K562 (cell line): ENCODE data around the gene CD226. TPM values are rescaled to one million over a fixed set of nuclear protein-coding genes. Genes with fewer than 3 reads are reported as not detected.

Experiments used
- ATAC-seq: fragments of 200-7000 bp; cut with Tn5 transposase; 3 replicates; pipeline ENCODE4 v1.9.1; 2020; ENCODE audit warnings: moderate library complexity
- BruUV-seq: library from RNA; stranded (reverse); fragments of 400-500 nt; replicated peaks from 2 replicates; lab custom pipeline; 2021; lab: Mats Ljungman, UMichigan
- CTCF ChIA-PET: fragments of 300-600 bp; formaldehyde crosslinking; extraction: SDS; loops from one replicate; lab custom pipeline; 2021; ENCODE audit warnings: low intra/inter-chr PET ratio; lab: Yijun Ruan, JAX
- POLR2A ChIA-PET: fragments of 300-600, 350-650 bp; sonication (Branson Sonifier 250); formaldehyde crosslinking; extraction: SDS; loops from one replicate; lab custom pipeline; 2021; ENCODE audit warnings: antibody characterized with exemption, inconsistent platforms; lab: Yijun Ruan, JAX
- DNase-seq, 4 experiments: peaks; one replicate each; pipeline versions ENCODE4 v3.0.0 to v3.0.0-alpha.2; 2011 to 2018; ENCODE audit warnings: low spot score in 3 of 4, mixed read lengths in 3 of 4; ENCODE audit errors: extremely low read depth in 1 of 4
- FAIRE-seq: peaks from 2 replicates; lab custom pipeline; 2011; peaks lifted over from hg19 to GRCh38; lab: Jason Lieb, UNC
- H2AFZ ChIP-seq: 2 replicates; pipeline ENCODE4 v1.6.0; 2011; ENCODE audit warnings: low read depth, low read length, control low read depth, inconsistent platforms
- H3K27ac ChIP-seq: fragments of 200-600 bp; 3 replicates; pipeline ENCODE4 v1.8.0; 2011; ENCODE audit warnings: low read depth, mild to moderate bottlenecking, control low read depth, inconsistent platforms, low read length, moderate library complexity, mixed read lengths; ENCODE audit errors: extremely low read depth
- H3K27me3 ChIP-seq, 2 experiments: fragments of 300-600 bp in 1 of 2; 2 replicates in 1 of 2; 3 replicates in 1 of 2; pipeline versions ENCODE4 v1.6.0 to v1.8.0; 2011; ENCODE audit warnings: inconsistent platforms in 2 of 2, low read length in 2 of 2, mild to moderate bottlenecking in 1 of 2, mixed read lengths in 1 of 2, moderate library complexity in 1 of 2; ENCODE audit not compliant: control insufficient read depth in 2 of 2, insufficient read depth in 2 of 2
- H3K36me3 ChIP-seq: fragments of 300-600 bp; 3 replicates; pipeline ENCODE4 v1.8.0; 2011; ENCODE audit warnings: mild to moderate bottlenecking, low read length, inconsistent platforms; ENCODE audit not compliant: control insufficient read depth, insufficient read depth
- H3K4me1 ChIP-seq, 2 experiments: fragments of 200-600 bp in 1 of 2; replicated peaks in 1 of 2; 2 replicates in 1 of 2; 3 replicates in 1 of 2; pipeline versions ENCODE4 v1.5.1 to v1.8.0; 2011; ENCODE audit warnings: inconsistent platforms in 2 of 2, low read length in 2 of 2, mild to moderate bottlenecking in 1 of 2, mixed read lengths in 1 of 2, moderate library complexity in 1 of 2; ENCODE audit not compliant: control insufficient read depth in 2 of 2, insufficient read depth in 2 of 2
- H3K4me2 ChIP-seq: 2 replicates; pipeline ENCODE4 v1.6.1; 2011; ENCODE audit warnings: low read length, control low read depth, inconsistent platforms, mixed read lengths; ENCODE audit not compliant: insufficient read depth
- H3K4me3 ChIP-seq: fragments of 200-600 bp; sonication (generic), shearing (Covaris generic); 2 replicates; pipeline ENCODE4 v1.5.1; 2016; ENCODE audit warnings: control low read depth, inconsistent platforms
- H3K79me2 ChIP-seq: fragments of 200-600 bp; 3 replicates; pipeline ENCODE4 v1.8.0; 2011; ENCODE audit warnings: low read length, inconsistent platforms; ENCODE audit not compliant: control insufficient read depth, insufficient read depth
- H3K9ac ChIP-seq, 2 experiments: 2 replicates each; pipeline versions ENCODE4 v1.6.0 to v1.6.1; 2011; ENCODE audit warnings: low read depth in 2 of 2, low read length in 2 of 2, control low read depth in 1 of 2, inconsistent platforms in 1 of 2, mild to moderate bottlenecking in 1 of 2, mixed read lengths in 1 of 2; ENCODE audit not compliant: insufficient read depth in 1 of 2
- H3K9me1 ChIP-seq: one replicate; pipeline ENCODE4 v1.6.0; 2011; ENCODE audit warnings: inconsistent platforms, mild to moderate bottlenecking, low read length, moderate library complexity; ENCODE audit not compliant: control insufficient read depth, insufficient read depth
- H3K9me3 ChIP-seq: replicated peaks from 2 replicates; pipeline ENCODE4 v1.5.1; 2011; ENCODE audit warnings: low read depth, low read length, inconsistent platforms; ENCODE audit not compliant: control insufficient read depth, insufficient read depth
- H4K20me1 ChIP-seq: replicated peaks from 2 replicates; pipeline ENCODE4 v1.6.1; 2011; ENCODE audit warnings: low read length, inconsistent platforms, mixed read lengths; ENCODE audit not compliant: control insufficient read depth, insufficient read depth
- CAMTA2 ChIP-seq: fragments of 250-450 bp; sonication (Bioruptor Pico); conservative IDR thresholded peaks from 2 replicates; pipeline ENCODE4 v1.5.1; 2022
- CTBP1 ChIP-seq: fragments of 450-650 bp; IDR thresholded peaks from 2 replicates; pipeline ENCODE4 v1.6.1; 2016; ENCODE audit warnings: borderline replicate concordance
- FOS ChIP-seq: IDR thresholded peaks from 3 replicates; pipeline ENCODE4 v1.6.1; 2011; ENCODE audit not compliant: insufficient read length; ENCODE audit errors: extremely low read depth
- MLLT1 ChIP-seq, 2 experiments: fragments of 450-650 bp; IDR thresholded peaks; 2 replicates each; pipeline ENCODE4 v1.6.1; 2016
- NFRKB ChIP-seq: fragments of 450-650 bp; IDR thresholded peaks from 2 replicates; pipeline ENCODE4 v1.6.1; 2016; ENCODE audit warnings: low read depth
- NR2C1 ChIP-seq, 2 experiments: fragments of 450-650 bp; IDR thresholded peaks; 2 replicates each; pipeline ENCODE4 v1.6.1; 2017; ENCODE audit warnings: mild to moderate bottlenecking in 2 of 2, antibody characterized with exemption in 1 of 2, inconsistent platforms in 1 of 2, missing compliant biosample characterization in 1 of 2, missing genetic modification characterization in 1 of 2
- PBX2 ChIP-seq, 2 experiments: IDR thresholded peaks in 1 of 2; conservative IDR thresholded peaks in 1 of 2; 2 replicates each; pipeline ENCODE4 v1.6.1; 2016; ENCODE audit warnings: low read depth in 2 of 2, mild to moderate bottlenecking in 1 of 2, missing compliant biosample characterization in 1 of 2, missing genetic modification characterization in 1 of 2, moderate library complexity in 1 of 2
- PHB2 ChIP-seq: fragments of 450-650 bp; IDR thresholded peaks from 2 replicates; pipeline ENCODE4 v1.6.1; 2017; ENCODE audit warnings: low read depth
- PRPF4 ChIP-seq: fragments of 200-400 bp; formaldehyde crosslinking; IDR thresholded peaks from one replicate; pipeline ENCODE4 v1.6.1; 2017; ENCODE audit warnings: low read length, low read depth, mild to moderate bottlenecking; ENCODE audit not compliant: insufficient read depth, poor library complexity, severe bottlenecking
- RAD21 ChIP-seq, 2 experiments: fragments of 250-450 bp in 1 of 2; fragments of 450-650 bp in 1 of 2; sonication (Bioruptor Pico) in 1 of 2; formaldehyde crosslinking in 1 of 2; IDR thresholded peaks in 1 of 2; conservative IDR thresholded peaks in 1 of 2; 2 replicates each; pipeline versions ENCODE4 v1.4.0 to v1.8.0; 2020 to 2022; ENCODE audit warnings: mild to moderate bottlenecking in 2 of 2, moderate library complexity in 1 of 2
- RBM17 ChIP-seq: fragments of 200-400 bp; formaldehyde crosslinking; IDR thresholded peaks from 2 replicates; pipeline ENCODE4 v1.6.1; 2017; ENCODE audit warnings: low read depth, mild to moderate bottlenecking, low read length, borderline replicate concordance
- SNIP1 ChIP-seq: fragments of 450-650 bp; IDR thresholded peaks from 2 replicates; pipeline ENCODE4 v1.7.1; 2017; ENCODE audit warnings: low read depth, mild to moderate bottlenecking
- TRIM25 ChIP-seq: fragments of 450-650 bp; IDR thresholded peaks from 2 replicates; pipeline ENCODE4 v1.7.0; 2016; ENCODE audit warnings: borderline replicate concordance
- ZNF324 ChIP-seq: fragments of 250-450 bp; sonication (Bioruptor Pico); IDR thresholded peaks from 2 replicates; pipeline ENCODE4 v1.4.0; 2020; ENCODE audit warnings: mild to moderate bottlenecking
- WGBS: fragments of 100-300 bp; shearing (Covaris generic); methylation state at CpG from one replicate; pipeline ENCODE4 v1.1.6; 2016; ENCODE audit warnings: low coverage, mixed read lengths; ENCODE audit not compliant: insufficient coverage; ENCODE audit errors: missing lambda C conversion rate; 5-methylcytosine and 5-hydroxymethylcytosine counted together
- in situ Hi-C: fragments of 300-500 bp; cut with MboI; formaldehyde crosslinking; loops from 4 replicates; pipeline ENCODE4 v1.15.0; 2018; ENCODE audit warnings: inconsistent platforms, mixed read lengths
- intact Hi-C: fragments of 100-400 bp; cut with micrococcal nuclease; formaldehyde crosslinking; loops from 2 replicates; pipeline ENCODE4 v1.14.2; 2022
- polyA plus RNA-seq, 8 experiments: library from polyadenylated mRNA; depleted of rRNA in 4 of 8; stranded (reverse) in 5 of 8; unstranded in 3 of 8; fragments of >200 nt; fragmentation: Nextera tagmentation in 2 of 8; fragmentation: Illumina TruSeq in 1 of 8; extraction: Ambion mirVana in 2 of 8; extraction: Trizol in 1 of 8; gene quantifications; 2 replicates each; pipeline versions ENCODE4 v1.2.1 to v1.2.3, GENCODE V29; 2011 to 2014; ENCODE audit warnings: inconsistent platforms in 1 of 8, missing spikeins in 1 of 8
- total RNA-seq, 7 experiments: library from RNA; depleted of rRNA in 6 of 7; stranded (reverse); fragments of >200 nt in 6 of 7; fragmentation: Illumina TruSeq in 2 of 7; extraction: Trizol in 2 of 7; gene quantifications; 2 replicates each; pipeline versions ENCODE4 v1.2.1 to v1.2.3, GENCODE V29; 2011 to 2021; ENCODE audit warnings: low replicate concordance in 1 of 7

CD226 gene
- total and polyA plus RNA-seq, 9 of the 15 experiments (the other 6 are each of a cell fraction or from before 2014, with no cell fraction given), result 0.32 to 1.7 (median 0.80) TPM

GRCh38 chr18:69845593-69846506 lies 101.8 kb downstream of the CD226 start:
- POLR2A ChIA-PET, result interaction anchor here (1.6 kb wide), 1 partner anchor 15 kb away, joined by 3 read pairs; no protein-coding TSS in a partner anchor
- 14% methylated on average over 8 of the region's 8 CpGs for WGBS
- H3K9me3 ChIP-seq, result no peaks in the 10 kb centered on the region
- H3K36me3 ChIP-seq, result no peaks in the 10 kb centered on the region
- H3K4me2 ChIP-seq, result no peak overlapping the region
- no peak overlapping the region for H3K4me3 ChIP-seq
- DNase-seq (peak in 1 of 4 experiments; percentile 2), FAIRE-seq (no peak), ATAC-seq (no peak)
- CTCF ChIA-PET, result no interaction called here
- no peak overlapping the region for H3K9ac ChIP-seq
- no TSS peak for BruUV-seq
- no peaks in the 10 kb centered on the region for H3K4me1 ChIP-seq
- intact Hi-C loops (loop anchor here (5.0 kb wide), 1 partner anchor 226 kb away; no protein-coding TSS in a partner anchor), in situ Hi-C loops (no loop called here)
- H3K79me2 ChIP-seq, result no peaks in the 10 kb centered on the region
- 0 out of 2 replicates have a peak overlapping the region, but pooled peaks have one; percentile 40 for H2AFZ ChIP-seq
- H3K27me3 ChIP-seq, result no peaks in the 10 kb centered on the region
- no peak overlapping the region for H3K27ac ChIP-seq
- H3K9me1 ChIP-seq, result no peaks in the 10 kb centered on the region
- H4K20me1 ChIP-seq, result no peaks in the 10 kb centered on the region
- TF ChIP-seq PRPF4 (no peak), SNIP1 (no peak), RBM17 (no peak), MLLT1 (IDR thresholded peaks at IDR 0.05) (no peak), RAD21 (CRISPR knock-in tag; conservative IDR thresholded peaks at IDR 0.05 in 1 of 2, IDR thresholded peaks at IDR 0.05 in 1 of 2) (peak; percentile 25 to 55; a peak in 3 of 4 replicates), CAMTA2 (CRISPR knock-in tag) (no peak), NR2C1 (IDR thresholded peaks at IDR 0.05) (no peak), NR2C1 (tag; IDR thresholded peaks at IDR 0.05) (no peak), FOS (no peak), TRIM25 (no peak), PBX2 (CRISPR knock-in tag; IDR thresholded peaks at IDR 0.05; ENCODE audit: low read depth) (no peak), PBX2 (tag; conservative IDR thresholded peaks at IDR 0.05; ENCODE audit: low read depth) (0 out of 2 replicates have a peak, but pooled peaks have one; percentile 23), PHB2 (no peak), ZNF324 (CRISPR knock-in tag) (no peak), CTBP1 (no peak), NFRKB (no peak)
